NT2/D1 (cell line): Measurements from ENCODE around the gene PRADC1.

Experiments
- DNase-seq: peaks from one replicate; pipeline ENCODE4 v3.0.0-alpha.2; 2011; ENCODE audit warnings: low read depth, low spot score
- H3K27me3 ChIP-seq: 2 replicates; pipeline ENCODE4 v1.6.0; 2011; ENCODE audit warnings: mild to moderate bottlenecking; ENCODE audit not compliant: insufficient read length, insufficient read depth
- H3K36me3 ChIP-seq: 2 replicates; pipeline ENCODE4 v1.6.1; 2011; ENCODE audit warnings: mild to moderate bottlenecking, low read length, mixed read lengths; ENCODE audit not compliant: insufficient read depth, insufficient read length
- H3K4me1 ChIP-seq: 2 replicates; pipeline ENCODE4 v1.5.1; 2011; ENCODE audit not compliant: insufficient read depth, insufficient read length
- H3K4me3 ChIP-seq: 2 replicates; pipeline ENCODE4 v1.5.1; 2011; ENCODE audit warnings: low read depth; ENCODE audit not compliant: insufficient read length
- H3K9ac ChIP-seq: 2 replicates; pipeline ENCODE4 v1.6.0; 2011; ENCODE audit warnings: low read depth; ENCODE audit not compliant: insufficient read length
- H3K9me3 ChIP-seq: 2 replicates; pipeline ENCODE4 v1.5.1; 2011; ENCODE audit warnings: mild to moderate bottlenecking, low read length; ENCODE audit not compliant: insufficient read depth
- SUZ12 ChIP-seq: IDR thresholded peaks from 2 replicates; pipeline ENCODE4 v1.6.1; 2011; ENCODE audit not compliant: insufficient read length, insufficient read depth; ENCODE audit errors: extremely low read depth
- YY1 ChIP-seq: IDR thresholded peaks from 2 replicates; pipeline ENCODE4 v1.6.1; 2011; ENCODE audit not compliant: insufficient read length, insufficient read depth
- ZNF274 ChIP-seq: IDR thresholded peaks from 2 replicates; pipeline ENCODE4 v1.6.1; 2011; ENCODE audit warnings: mild to moderate bottlenecking, low read depth, low read length

PRADC1 gene

DNA sequence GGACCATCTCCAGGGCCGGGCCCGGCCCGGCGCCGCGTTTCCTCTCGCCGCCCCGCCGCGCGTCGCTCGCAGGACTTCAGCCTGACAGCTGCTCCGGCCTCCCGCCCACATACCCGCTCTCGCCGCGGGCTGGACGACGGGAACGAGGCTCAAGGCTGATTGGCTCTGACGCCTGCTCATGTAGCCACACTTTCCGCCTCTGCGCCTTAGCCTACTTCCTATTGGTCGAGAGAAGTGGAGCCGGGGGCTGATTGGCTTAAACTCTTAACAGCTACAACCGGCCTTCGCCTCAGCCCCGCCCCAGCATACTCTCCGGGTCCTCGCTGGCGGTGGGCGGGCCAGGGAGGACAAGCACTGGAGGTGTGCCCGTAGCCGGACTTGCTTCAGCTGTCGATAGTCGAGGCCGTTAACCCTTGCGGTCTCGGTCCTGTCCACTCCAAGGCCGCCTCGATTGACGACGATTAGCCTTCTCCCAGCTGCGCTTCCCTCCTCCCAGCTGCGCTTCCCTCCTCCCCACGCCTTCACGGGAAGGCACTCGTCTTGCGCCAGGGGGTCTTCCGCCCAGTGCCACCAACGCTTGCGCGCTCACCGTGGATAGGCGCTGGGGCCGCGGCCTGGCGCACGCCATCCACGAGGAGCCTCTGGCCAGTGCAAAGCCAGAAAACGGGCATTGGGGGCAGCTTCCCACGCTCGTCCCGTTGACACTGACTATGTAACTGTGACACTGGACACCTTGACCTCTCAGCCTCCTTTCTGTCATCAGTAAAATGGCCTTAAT lies at the start of gene PRADC1:
Gene PRADC1 (minus strand): TSS at position 86 of the 778 bp plus-strand sequence. CDS start 79 bp downstream, at position 7.
- Histone ChIP-seq H3K27me3 (no peaks in the 10 kb centered on the region), H3K9ac (peak within 1 kb of the TSS; percentile 100), H3K36me3 (peaks cover 39% of the 10 kb centered on the region), H3K4me1 (peaks cover 4% of the 10 kb centered on the region), H3K4me3 (peak within 1 kb of the TSS; percentile 94), H3K9me3 (no peaks in the 10 kb centered on the region)
- TF ChIP-seq YY1 = no peak
- TF ChIP-seq SUZ12 = no peak
- no peak for TF ChIP-seq ZNF274
- DNase-seq = peak; percentile 99

DNA sequence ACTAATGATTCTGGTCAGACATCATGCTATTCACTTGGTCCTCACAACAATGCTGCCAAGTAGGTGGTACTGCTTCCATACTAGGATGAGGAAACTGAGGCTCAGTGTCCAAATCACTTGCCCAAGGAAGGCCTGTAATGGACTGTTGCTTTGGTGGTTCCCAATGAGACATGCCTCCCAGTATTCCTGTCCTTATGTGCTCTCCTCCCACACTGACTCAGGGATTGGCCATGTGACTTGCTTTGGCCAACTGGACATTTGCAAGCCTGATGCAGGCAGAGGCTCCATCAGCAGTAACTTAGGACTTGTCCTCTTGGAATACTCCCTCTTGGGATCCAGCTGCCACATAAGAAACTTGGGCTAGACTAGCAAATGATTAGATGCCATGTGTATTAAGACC lies 48.2 kb upstream of the PRADC1 start:
- Histone ChIP-seq H3K9me3 (no peaks in the 10 kb centered on the region), H3K36me3 (no peaks in the 10 kb centered on the region), H3K4me3 (no peak overlapping the region), H3K4me1 (peaks cover 5% of the 10 kb centered on the region), H3K9ac (no peak overlapping the region), H3K27me3 (peaks cover 25% of the 10 kb centered on the region)
- DNase-seq = no peak
- TF ChIP-seq ZNF274 (no peak), YY1 (no peak), SUZ12 (no peak)

DNA sequence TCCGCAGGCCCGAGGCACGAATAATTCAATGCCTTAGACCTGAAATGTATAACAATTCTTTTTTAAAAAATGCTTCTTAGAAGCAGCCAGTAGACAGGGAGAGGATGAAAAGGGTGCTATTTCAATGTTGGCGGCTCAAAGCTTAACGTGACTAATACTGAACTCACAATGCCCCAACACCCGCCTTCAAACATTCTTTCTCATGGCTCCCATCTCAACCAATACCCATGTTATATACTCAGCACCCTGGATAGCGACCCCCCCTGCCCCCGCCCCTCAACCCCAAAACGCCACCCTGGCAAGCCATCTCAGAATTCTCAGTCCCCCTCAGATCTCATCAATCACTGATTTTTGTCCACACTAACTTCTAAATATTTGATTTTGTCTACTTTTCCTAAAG lies 46.8 kb upstream of the PRADC1 start:
- H3K9me3 ChIP-seq = no peaks in the 10 kb centered on the region
- no peak overlapping the region for H3K9ac ChIP-seq
- H3K4me1 ChIP-seq = no peaks in the 10 kb centered on the region
- H3K27me3 ChIP-seq = peaks cover 12% of the 10 kb centered on the region
- H3K36me3 ChIP-seq = no peaks in the 10 kb centered on the region
- no peak for TF ChIP-seq YY1
- no peak for TF ChIP-seq ZNF274
- no peak for TF ChIP-seq SUZ12
- no peak overlapping the region for H3K4me3 ChIP-seq
- DNase-seq = no peak

DNA sequence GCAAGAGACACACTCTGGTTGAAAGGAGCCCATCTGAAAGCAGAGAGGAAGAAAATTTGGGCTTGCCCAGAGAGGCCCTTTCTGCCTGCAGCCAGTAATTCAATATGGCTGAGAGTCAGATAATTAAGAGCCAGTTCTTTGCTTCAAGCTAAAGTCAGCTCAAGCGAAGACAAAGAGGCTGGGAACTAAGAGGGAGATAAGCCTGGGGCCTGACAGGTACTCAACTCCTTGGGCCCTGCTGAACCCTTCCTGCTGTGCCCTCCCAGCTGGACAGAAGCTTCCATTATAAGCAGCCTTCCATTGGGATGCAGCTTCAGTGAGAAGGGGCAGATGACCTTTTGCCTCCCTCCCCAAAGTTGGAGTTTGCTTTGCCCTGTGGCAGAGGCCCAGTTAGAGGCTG lies 39.2 kb upstream of the PRADC1 start:
- H3K27me3 ChIP-seq = peaks cover 39% of the 10 kb centered on the region

DNA sequence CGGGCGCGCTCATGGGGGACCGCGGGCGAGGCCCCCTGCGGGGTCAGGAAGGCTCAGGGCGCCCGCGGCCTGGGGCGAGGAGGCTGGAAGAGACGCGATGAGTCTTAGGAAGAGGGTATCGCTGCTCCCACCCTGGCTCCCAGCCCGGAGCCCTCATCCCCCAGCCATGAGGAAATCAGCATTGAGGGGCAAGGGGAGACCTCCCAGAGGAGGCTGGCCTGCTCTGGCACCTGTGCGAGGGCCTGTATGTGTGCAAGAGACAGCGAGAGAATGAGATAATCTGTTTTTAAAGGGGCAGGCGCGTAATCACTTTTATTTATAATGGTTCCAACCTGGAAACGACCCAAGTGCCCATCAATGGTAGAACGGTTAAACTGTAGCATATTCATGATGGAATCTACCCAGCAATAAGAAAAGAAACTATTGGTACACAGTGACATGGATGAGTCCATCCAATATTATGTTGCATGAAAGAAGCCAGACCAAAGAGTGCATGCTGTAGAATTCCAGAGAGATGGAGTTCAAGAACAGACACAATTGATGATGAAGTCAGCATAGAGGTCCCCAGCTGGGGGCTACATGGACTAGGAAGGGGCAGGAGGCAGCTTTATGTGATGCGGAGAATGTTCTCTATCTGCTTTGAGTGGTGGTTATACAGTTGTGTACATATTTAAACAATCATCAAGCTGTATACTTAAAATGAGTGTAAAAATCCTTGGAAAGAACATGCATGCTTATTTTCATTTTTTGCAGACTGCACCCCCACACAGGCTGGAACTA lies 36.8 kb upstream of the PRADC1 start:
- H3K9me3 ChIP-seq = no peaks in the 10 kb centered on the region
- peaks cover 47% of the 10 kb centered on the region for H3K27me3 ChIP-seq
- H3K4me3 ChIP-seq = peak overlapping the region; percentile 32
- no peak for DNase-seq
- peaks cover 5% of the 10 kb centered on the region for H3K4me1 ChIP-seq
- H3K36me3 ChIP-seq = no peaks in the 10 kb centered on the region
- peak overlapping the region; percentile 51 for H3K9ac ChIP-seq
- no peak for TF ChIP-seq ZNF274
- no peak for TF ChIP-seq SUZ12
- no peak for TF ChIP-seq YY1

More for the DNA sequence above, 39.2 kb upstream of the PRADC1 start:
- Histone ChIP-seq H3K4me1 (peaks cover 5% of the 10 kb centered on the region), H3K9ac (no peak overlapping the region), H3K4me3 (no peak overlapping the region), H3K36me3 (no peaks in the 10 kb centered on the region), H3K9me3 (no peaks in the 10 kb centered on the region)
- no peak for DNase-seq
- TF ChIP-seq ZNF274 = no peak
- no peak for TF ChIP-seq YY1
- no peak for TF ChIP-seq SUZ12

DNA sequence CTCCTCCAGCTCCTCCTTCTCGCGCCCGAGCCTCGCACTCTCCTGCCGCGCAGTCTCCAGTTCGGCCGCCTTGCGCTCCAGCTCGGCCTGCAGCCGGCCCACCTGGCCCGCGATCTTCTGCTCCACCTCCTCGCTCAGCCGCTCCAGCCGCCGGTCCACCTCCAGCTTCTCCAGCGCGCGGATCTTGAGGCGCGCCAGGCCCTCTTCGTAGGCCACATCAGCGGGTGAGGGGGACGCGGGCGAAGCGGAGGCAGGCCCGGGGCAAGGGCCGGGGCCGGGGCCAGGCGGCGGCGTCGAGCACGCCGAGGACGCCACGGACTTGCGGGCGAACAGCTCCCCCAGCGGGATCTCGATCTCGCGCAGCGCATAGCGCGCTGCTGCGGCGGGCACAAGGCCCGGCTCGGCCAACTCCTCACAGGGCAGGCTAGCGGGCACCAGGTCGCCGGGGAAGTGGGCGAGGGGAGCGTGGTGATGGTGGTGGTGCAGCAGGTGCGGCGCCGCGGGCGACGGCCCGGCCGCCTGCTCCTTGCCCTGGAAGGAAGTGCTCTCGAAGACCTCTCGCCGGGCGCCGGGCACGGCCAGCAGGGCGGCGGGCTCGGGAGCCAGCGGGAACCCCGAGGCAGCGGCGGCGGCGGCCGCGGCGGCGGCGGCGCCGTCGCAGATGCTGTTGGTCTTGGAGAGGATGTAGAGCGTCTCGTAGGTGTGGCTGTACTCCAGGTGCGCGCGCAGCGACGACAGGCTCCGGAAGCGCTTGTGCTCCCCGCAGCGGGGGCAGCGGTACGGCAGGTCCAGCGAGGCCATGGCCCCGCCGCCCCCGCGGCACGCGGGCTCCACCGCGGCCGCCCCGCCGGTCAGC lies 36.0 kb upstream of the PRADC1 start:
- Histone ChIP-seq H3K9me3 (no peaks in the 10 kb centered on the region), H3K9ac (peak overlapping the region; percentile 51), H3K36me3 (no peaks in the 10 kb centered on the region), H3K4me1 (peaks cover 7% of the 10 kb centered on the region), H3K4me3 (peak overlapping the region; percentile 40), H3K27me3 (peaks cover 47% of the 10 kb centered on the region)
- TF ChIP-seq SUZ12 = peak; percentile 38
- no peak for TF ChIP-seq YY1
- no peak for TF ChIP-seq ZNF274
- no peak for DNase-seq

DNA sequence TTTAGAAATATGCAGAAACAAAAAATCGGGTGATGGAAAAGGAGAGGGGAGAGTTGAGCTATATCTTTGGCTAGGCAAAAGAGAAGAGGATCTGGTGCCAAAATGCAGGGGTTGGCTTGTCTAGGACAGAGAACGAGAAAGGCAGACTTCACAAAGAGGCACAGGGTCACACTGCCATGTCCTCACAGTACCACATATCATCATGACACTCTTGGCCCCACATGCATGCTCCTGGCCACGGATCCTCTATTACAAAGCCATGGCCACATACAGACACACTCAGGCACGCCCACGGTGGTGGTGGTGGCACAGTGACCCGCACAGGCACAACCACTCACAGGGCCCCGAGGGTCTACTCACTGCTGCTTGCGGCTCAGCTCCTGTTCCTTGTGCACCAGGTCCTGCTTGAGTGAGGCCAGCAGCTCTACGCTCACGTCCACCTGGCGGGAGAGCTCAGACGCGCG lies 35.4 kb upstream of the PRADC1 start:
- TF ChIP-seq YY1 (no peak), ZNF274 (no peak)
- peak overlapping the region; percentile 51 for H3K9ac ChIP-seq
- H3K4me3 ChIP-seq = peak overlapping the region; percentile 40
- H3K9me3 ChIP-seq = no peaks in the 10 kb centered on the region
- peaks cover 47% of the 10 kb centered on the region for H3K27me3 ChIP-seq
- peaks cover 7% of the 10 kb centered on the region for H3K4me1 ChIP-seq
- no peak for DNase-seq
- H3K36me3 ChIP-seq = no peaks in the 10 kb centered on the region
